HL-60 (cell line): ENCODE measurements around the gene FOXM1.

ENCODE experiments used
- DNase-seq, 2 experiments: peaks; one replicate each; pipeline ENCODE4 v3.0.0-alpha.2; 2010 to 2020; ENCODE audit warnings: low read depth in 1 of 2, low spot score in 1 of 2
- H3K27ac ChIP-seq: fragments of 250-450 bp; sonication (Bioruptor Pico); replicated peaks from 2 replicates; pipeline ENCODE4 v1.5.1; 2020; ENCODE audit warnings: mild to moderate bottlenecking, moderate library complexity
- H3K27me3 ChIP-seq: fragments of 250-450 bp; sonication (Bioruptor Pico); 2 replicates; pipeline ENCODE4 v1.5.1; 2021; ENCODE audit warnings: mild to moderate bottlenecking, moderate library complexity; ENCODE audit not compliant: insufficient read depth, poor library complexity, severe bottlenecking
- H3K4me3 ChIP-seq: replicated peaks from 2 replicates; pipeline ENCODE4 v1.5.1; 2011; ENCODE audit warnings: mild to moderate bottlenecking, control low read depth, low read length; ENCODE audit not compliant: insufficient read depth
- GABPA ChIP-seq: IDR thresholded peaks from 2 replicates; pipeline ENCODE4 v1.6.1; 2012; ENCODE audit warnings: low read depth
- POLR2AphosphoS5 ChIP-seq: IDR thresholded peaks from 2 replicates; pipeline ENCODE4 v1.6.1; 2012; ENCODE audit warnings: low read depth
- SPI1 ChIP-seq: IDR thresholded peaks from 2 replicates; pipeline ENCODE4 v1.6.1; 2012; ENCODE audit warnings: low read depth, mild to moderate bottlenecking, borderline replicate concordance
- TF ChIP-seq, protein P1 (sequence below): IDR thresholded peaks from one replicate; pipeline ENCODE4 v1.5.1; 2011; ENCODE audit warnings: low read length, control low read depth, inconsistent platforms; ENCODE audit not compliant: insufficient read depth
- TF ChIP-seq, protein P2 (sequence below): IDR thresholded peaks from 2 replicates; pipeline ENCODE4 v1.6.1; 2012; ENCODE audit warnings: low read depth; ENCODE audit not compliant: insufficient replicate concordance

FOXM1 gene

DNA sequence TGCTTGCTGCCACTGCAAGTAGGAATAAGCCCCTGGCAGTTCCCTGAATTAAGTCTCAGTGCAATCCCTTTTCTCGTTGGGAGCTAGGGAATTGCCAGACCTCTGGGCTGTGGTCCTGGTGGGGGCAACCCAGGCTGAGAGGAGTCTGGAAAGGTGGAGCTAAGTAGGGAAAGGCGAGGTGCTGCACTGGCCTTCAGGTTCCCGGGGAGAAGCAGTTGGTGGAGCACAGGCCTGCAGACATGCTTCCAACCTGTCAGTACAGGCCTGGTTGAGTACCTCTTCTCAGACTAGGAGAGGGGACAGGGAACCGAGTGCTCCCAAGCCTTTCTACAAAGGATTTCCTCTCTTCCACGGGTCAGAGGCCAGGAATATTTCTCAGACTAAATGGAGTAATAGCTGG lies 43.6 kb downstream of the FOXM1 start:
- TF ChIP-seq GABPA (no peak), SPI1 (no peak), POLR2AphosphoS5 (no peak)
- TF ChIP-seq, protein P1, sequence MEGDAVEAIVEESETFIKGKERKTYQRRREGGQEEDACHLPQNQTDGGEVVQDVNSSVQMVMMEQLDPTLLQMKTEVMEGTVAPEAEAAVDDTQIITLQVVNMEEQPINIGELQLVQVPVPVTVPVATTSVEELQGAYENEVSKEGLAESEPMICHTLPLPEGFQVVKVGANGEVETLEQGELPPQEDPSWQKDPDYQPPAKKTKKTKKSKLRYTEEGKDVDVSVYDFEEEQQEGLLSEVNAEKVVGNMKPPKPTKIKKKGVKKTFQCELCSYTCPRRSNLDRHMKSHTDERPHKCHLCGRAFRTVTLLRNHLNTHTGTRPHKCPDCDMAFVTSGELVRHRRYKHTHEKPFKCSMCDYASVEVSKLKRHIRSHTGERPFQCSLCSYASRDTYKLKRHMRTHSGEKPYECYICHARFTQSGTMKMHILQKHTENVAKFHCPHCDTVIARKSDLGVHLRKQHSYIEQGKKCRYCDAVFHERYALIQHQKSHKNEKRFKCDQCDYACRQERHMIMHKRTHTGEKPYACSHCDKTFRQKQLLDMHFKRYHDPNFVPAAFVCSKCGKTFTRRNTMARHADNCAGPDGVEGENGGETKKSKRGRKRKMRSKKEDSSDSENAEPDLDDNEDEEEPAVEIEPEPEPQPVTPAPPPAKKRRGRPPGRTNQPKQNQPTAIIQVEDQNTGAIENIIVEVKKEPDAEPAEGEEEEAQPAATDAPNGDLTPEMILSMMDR = no peak
- TF ChIP-seq, protein P2, sequence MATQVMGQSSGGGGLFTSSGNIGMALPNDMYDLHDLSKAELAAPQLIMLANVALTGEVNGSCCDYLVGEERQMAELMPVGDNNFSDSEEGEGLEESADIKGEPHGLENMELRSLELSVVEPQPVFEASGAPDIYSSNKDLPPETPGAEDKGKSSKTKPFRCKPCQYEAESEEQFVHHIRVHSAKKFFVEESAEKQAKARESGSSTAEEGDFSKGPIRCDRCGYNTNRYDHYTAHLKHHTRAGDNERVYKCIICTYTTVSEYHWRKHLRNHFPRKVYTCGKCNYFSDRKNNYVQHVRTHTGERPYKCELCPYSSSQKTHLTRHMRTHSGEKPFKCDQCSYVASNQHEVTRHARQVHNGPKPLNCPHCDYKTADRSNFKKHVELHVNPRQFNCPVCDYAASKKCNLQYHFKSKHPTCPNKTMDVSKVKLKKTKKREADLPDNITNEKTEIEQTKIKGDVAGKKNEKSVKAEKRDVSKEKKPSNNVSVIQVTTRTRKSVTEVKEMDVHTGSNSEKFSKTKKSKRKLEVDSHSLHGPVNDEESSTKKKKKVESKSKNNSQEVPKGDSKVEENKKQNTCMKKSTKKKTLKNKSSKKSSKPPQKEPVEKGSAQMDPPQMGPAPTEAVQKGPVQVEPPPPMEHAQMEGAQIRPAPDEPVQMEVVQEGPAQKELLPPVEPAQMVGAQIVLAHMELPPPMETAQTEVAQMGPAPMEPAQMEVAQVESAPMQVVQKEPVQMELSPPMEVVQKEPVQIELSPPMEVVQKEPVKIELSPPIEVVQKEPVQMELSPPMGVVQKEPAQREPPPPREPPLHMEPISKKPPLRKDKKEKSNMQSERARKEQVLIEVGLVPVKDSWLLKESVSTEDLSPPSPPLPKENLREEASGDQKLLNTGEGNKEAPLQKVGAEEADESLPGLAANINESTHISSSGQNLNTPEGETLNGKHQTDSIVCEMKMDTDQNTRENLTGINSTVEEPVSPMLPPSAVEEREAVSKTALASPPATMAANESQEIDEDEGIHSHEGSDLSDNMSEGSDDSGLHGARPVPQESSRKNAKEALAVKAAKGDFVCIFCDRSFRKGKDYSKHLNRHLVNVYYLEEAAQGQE = no peak

DNA sequence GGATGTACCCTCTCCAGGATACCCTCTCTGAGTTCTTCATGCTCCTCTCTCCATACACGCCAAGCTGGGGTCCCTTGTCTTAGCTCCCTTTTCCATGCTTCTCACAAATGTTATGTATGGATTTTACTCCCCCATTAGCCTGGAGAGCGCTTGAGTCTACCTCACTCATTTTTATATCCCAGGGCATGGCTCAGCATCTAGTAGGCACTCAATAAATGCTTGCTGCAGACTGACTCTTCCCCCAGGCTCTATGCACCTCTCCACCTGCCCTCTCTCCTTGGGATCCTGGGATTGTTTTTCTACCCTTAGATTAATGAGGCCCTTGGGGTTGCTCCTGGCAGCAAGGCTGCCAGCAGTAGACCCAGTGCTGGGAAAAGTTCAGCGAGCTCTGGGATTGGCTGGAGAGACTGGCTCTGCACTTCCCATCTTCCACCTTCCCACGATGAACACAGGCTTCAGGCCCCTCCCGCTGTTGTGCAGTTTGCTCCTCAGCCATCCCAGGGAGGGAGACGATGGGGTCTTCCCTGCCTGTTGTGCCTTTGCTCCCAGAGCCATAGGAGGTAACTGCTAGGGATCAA lies 44.3 kb downstream of the FOXM1 start:
- Histone ChIP-seq H3K4me3 (no peak overlapping the region), H3K27ac (no peak overlapping the region), H3K27me3 (no peaks in the 10 kb centered on the region)
- TF ChIP-seq, protein P2 = no peak
- TF ChIP-seq SPI1 = no peak
- TF ChIP-seq POLR2AphosphoS5 = no peak
- TF ChIP-seq, protein P1 = no peak
- TF ChIP-seq GABPA = no peak
- DNase-seq = no peak

More for the DNA sequence above, 43.6 kb downstream of the FOXM1 start:
- Histone ChIP-seq H3K27me3 (no peaks in the 10 kb centered on the region), H3K4me3 (no peak overlapping the region), H3K27ac (no peak overlapping the region)
- DNase-seq = no peak

DNA sequence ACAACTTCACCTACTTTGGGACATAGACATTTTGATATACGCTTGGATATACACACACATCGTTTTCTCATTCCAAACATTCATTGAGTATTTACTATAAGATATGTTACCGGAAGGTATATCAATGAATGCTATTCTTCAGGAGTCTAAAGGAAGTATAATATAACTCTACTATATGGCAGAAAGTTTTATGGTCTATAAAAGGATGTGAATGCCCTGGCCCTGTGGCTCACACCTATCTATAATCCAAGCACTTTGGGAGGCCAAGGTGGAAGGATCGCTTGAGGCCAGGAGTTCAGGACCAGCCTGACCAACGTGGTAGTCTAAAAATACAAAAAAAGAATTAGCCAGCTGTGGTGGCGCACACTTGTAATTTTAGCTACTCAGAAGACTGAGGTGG lies 47.7 kb downstream of the FOXM1 start:
- Histone ChIP-seq H3K27ac (no peak overlapping the region), H3K27me3 (no peaks in the 10 kb centered on the region), H3K4me3 (no peak overlapping the region)
- no peak for DNase-seq
- TF ChIP-seq POLR2AphosphoS5 (no peak), SPI1 (no peak), GABPA (no peak)
- TF ChIP-seq, protein P1 = no peak
- TF ChIP-seq, protein P2 = no peak
